Sciatic nerve (tissue), 2 donors: ENCODE data around the gene ST6GALNAC4. TPM values are rescaled to one million over a fixed set of nuclear protein-coding genes. Genes with fewer than 3 reads are reported as not detected.

Experiments
- ATAC-seq: fragments of 200-7000 bp; cut with Tn5 transposase; one replicate; pipeline ENCODE4 v1.9.1; 2020; ENCODE audit warnings: mild to moderate bottlenecking, moderate library complexity
- DNase-seq: peaks from one replicate; pipeline ENCODE4 v3.0.0-alpha.2; 2020; ENCODE audit warnings: low spot score
- intact Hi-C: fragments of 100-400 bp; cut with DNase I; formaldehyde crosslinking; loops from one replicate; pipeline ENCODE4 v1.14.2; 2022
- microRNA-seq: library from miRNA; unstranded; fragments of <30 nt; microRNA quantifications from one replicate; pipeline ENCODE4 v1.2.0, GENCODE V29; 2020
- total RNA-seq: library from RNA; stranded (reverse); fragmentation: NEBNext Ultra II Directional; extraction: Animal tissue kit (Norgen Biotek cat#: 25700); gene quantifications from one replicate; pipeline ENCODE4 v1.2.1, GENCODE V29; 2021
- donor health status: DM: no; HTN: no; CAD: no.
- donor health status: DM: no; HTN: no; CAD: no.

Gene ST6GALNAC4
- total RNA-seq, 1 donor from 2014 or later: 19.6 TPM

GRCh38 chr9:127867356-127868277 lies 49.2 kb downstream of the ST6GALNAC4 start:
- intact Hi-C loops: loop anchor here (5.0 kb wide), 1 partner anchor 135 kb away; no protein-coding TSS in a partner anchor
- ATAC-seq (no peak), DNase-seq (no peak)

GRCh38 chr9:127866535-127866934 lies 50.3 kb downstream of the ST6GALNAC4 start:
- DNase-seq (no peak), ATAC-seq (no peak)
- intact Hi-C loops: loop anchor here (5.0 kb wide), 1 partner anchor 134 kb away; no protein-coding TSS in a partner anchor

DNA sequence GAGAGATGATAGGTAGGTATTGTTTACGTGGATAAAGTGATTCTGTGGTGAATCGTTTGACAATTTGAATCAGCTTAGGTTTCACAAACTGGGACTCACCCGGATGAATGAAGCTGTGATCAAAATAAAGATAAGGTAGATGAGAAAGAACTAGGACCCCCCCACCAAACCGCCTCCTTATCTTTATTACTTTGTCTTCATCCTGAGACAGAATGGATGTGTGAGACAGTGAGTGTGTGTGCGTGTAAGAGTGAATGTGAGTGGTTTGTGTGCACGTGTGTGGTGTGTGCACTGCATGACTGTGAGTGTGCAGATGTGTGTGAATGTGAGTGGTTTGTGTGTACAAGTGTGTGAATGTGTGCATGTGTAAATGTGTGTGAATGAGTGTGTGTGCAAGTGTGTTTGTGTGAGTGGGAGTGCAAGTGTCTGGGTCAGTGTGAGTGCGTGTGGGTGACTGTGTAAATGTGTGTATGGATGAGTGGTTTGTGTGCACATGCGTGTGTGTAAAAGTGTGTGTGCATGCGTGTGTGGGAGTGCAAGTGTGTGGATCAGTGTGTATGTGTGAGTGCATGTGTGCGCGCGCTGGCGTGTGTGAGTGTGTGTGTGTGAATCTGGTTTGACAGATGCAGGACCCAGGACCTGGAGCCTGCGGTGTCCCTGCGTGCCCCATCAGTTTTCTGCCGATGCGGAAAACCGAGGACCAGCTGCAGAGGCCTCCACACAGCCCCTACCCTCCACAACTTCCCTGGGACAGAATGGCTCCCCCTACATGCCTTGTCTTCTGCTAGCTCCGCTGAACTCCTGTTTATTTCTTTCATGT lies 51.0 kb downstream of the ST6GALNAC4 start:
- ATAC-seq: no peak
- intact Hi-C loops: loop anchor here (5.0 kb wide), 1 partner anchor 134 kb away; no protein-coding TSS in a partner anchor
- no peak for DNase-seq

DNA sequence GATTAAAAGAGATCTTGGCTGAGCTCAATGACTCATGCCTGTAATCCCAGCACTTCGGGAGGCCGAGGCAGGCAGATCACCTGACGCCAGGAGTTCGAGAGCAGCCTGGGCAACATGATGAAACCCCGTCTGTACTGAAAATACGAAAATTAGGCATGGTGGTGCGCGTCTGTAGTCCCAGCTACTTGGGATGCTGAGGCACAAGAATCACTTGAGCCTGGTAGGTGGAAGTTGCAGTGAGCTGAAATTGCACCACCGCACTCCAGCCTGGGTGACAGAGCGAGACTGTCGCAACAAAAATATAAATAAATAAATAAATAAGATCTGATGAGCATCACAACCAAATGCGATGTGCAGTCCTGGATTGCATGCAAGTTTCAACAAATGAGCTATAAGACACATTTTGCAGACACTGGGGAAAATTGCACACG lies 53.6 kb downstream of the ST6GALNAC4 start:
- intact Hi-C loops: no loop called here
- DNase-seq (no peak), ATAC-seq (no peak)

GRCh38 chr9:127862075-127863011 lies 54.5 kb downstream of the ST6GALNAC4 start:
- intact Hi-C loops: no loop called here
- DNase-seq: peak; percentile 88
- ATAC-seq: peak; percentile 87

GRCh38 chr9:127860779-127861178 lies 56.1 kb downstream of the ST6GALNAC4 start:
- ATAC-seq: no peak
- DNase-seq: no peak
- intact Hi-C loops: no loop called here

GRCh38 chr9:127860260-127860659 lies 56.6 kb downstream of the ST6GALNAC4 start:
- DNase-seq (no peak), ATAC-seq (peak; percentile 11)
- intact Hi-C loops: no loop called here

GRCh38 chr9:127858041-127858512 lies 58.8 kb downstream of the ST6GALNAC4 start:
- DNase-seq (peak; percentile 69), ATAC-seq (no peak)
- intact Hi-C loops: no loop called here

Small RNA genes within 50 kb of the gene (microRNA-seq; reads per million reads assigned to microRNA genes)
- gene MIR4672: not detected

Other genes starting within 250 kb of the ST6GALNAC4 start
- gene CFAP157, start 210.1 kb downstream of the ST6GALNAC4 start, total RNA-seq: 0.80 TPM
- gene PTRH1, start 201.4 kb downstream of the ST6GALNAC4 start, total RNA-seq: 10.3 TPM
- 0.13 TPM for gene TTC16, start 201.0 kb downstream of the ST6GALNAC4 start, total RNA-seq
- gene TOR2A, start 181.7 kb downstream of the ST6GALNAC4 start, total RNA-seq: 6.8 TPM
- gene SH2D3C, start 138.4 kb downstream of the ST6GALNAC4 start, total RNA-seq: 22.6 TPM
- gene CDK9, start 131.0 kb downstream of the ST6GALNAC4 start, total RNA-seq: 127 TPM
- gene FPGS, start 114.2 kb downstream of the ST6GALNAC4 start, total RNA-seq: 69.7 TPM
- gene ENG, start 62.4 kb downstream of the ST6GALNAC4 start, total RNA-seq: 285 TPM
- gene AK1, start 39.4 kb downstream of the ST6GALNAC4 start, total RNA-seq: 61.0 TPM
- gene ST6GALNAC6, start 17.4 kb downstream of the ST6GALNAC4 start, total RNA-seq: 108 TPM
- gene PIP5KL1, start 13.7 kb upstream of the ST6GALNAC4 start, total RNA-seq: 2.0 TPM
- 24.6 TPM for gene DPM2, start 20.8 kb upstream of the ST6GALNAC4 start, total RNA-seq
- 96.8 TPM for gene EEIG1, start 63.9 kb upstream of the ST6GALNAC4 start, total RNA-seq
- gene NAIF1, start 150.3 kb upstream of the ST6GALNAC4 start, total RNA-seq: 7.8 TPM
- 21.0 TPM for gene SLC25A25, start 151.2 kb upstream of the ST6GALNAC4 start, total RNA-seq
- gene PTGES2, start 210.7 kb upstream of the ST6GALNAC4 start, total RNA-seq: 33.8 TPM
- 6.0 TPM for gene LCN2, start 232.4 kb upstream of the ST6GALNAC4 start, total RNA-seq
- 42.1 TPM for gene BBLN, start 243.2 kb upstream of the ST6GALNAC4 start, total RNA-seq